NOMO-1 treated with dmso at 0.1 percent for 144 hours (cell line): ENCODE measurements around the gene RAI1.
A peak's percentile ranks its signal among the peaks of the same experiment; 100 is the strongest.

Experiments
- DNase-seq: peaks from one replicate; lab custom pipeline; 2025; ENCODE audit not compliant: unreplicated experiment; lab: John Stamatoyannopoulos, UW

The RAI1 gene

GRCh38 chr17:17826342-17826713 lies 145.1 kb downstream of the RAI1 start:
- DNase-seq = no peak

- no peak for DNase-seq
These were observed 145.9 kb downstream of the RAI1 start for GRCh38 chr17:17826942-17827785.

- no peak for DNase-seq
These were observed 146.8 kb downstream of the RAI1 start for GRCh38 chr17:17827826-17828621.

GRCh38 chr17:17830269-17830567 lies 149.0 kb downstream of the RAI1 start:
- DNase-seq = no peak

GRCh38 chr17:17830740-17831207 lies 149.5 kb downstream of the RAI1 start:
- no peak for DNase-seq

GRCh38 chr17:17831208-17832031 lies 150.2 kb downstream of the RAI1 start:
- no peak for DNase-seq

GRCh38 chr17:17832032-17832363 lies 150.7 kb downstream of the RAI1 start:
- no peak for DNase-seq

GRCh38 chr17:17833658-17834357 lies 152.6 kb downstream of the RAI1 start:
- DNase-seq = no peak

GRCh38 chr17:17834974-17835373 lies 153.7 kb downstream of the RAI1 start:
- no peak for DNase-seq

GRCh38 chr17:17835415-17836249 lies 154.4 kb downstream of the RAI1 start:
- DNase-seq = no peak

GRCh38 chr17:17836250-17836817 lies 155.1 kb downstream of the RAI1 start:
- DNase-seq = peak; percentile 86

GRCh38 chr17:17836818-17837379 lies 155.6 kb downstream of the RAI1 start, which contains the start of gene SREBF1:
SREBF1 (minus strand) TSS chr17:17836986; CDS start chr17:17836817, 169 bp downstream.
- DNase-seq = no peak

GRCh38 chr17:17837380-17837821 lies 156.1 kb downstream of the RAI1 start:
- no peak for DNase-seq

- peak; percentile 35 for DNase-seq
These were observed 157.0 kb downstream of the RAI1 start for GRCh38 chr17:17837966-17838962.

GRCh38 chr17:17839791-17840707 lies 158.8 kb downstream of the RAI1 start:
- DNase-seq = peak; percentile 70

GRCh38 chr17:17840751-17841591 lies 159.7 kb downstream of the RAI1 start:
- DNase-seq = no peak
